Esophagus squamous epithelium (tissue), 5 donors: ENCODE data around the gene PSMC4. TPM values are rescaled to one million over a fixed set of nuclear protein-coding genes. Genes with fewer than 3 reads are reported as not detected.

Experiments used
- DNase-seq: peaks from one replicate; lab custom pipeline; 2025; lab: John Stamatoyannopoulos, UW
- H3K27ac ChIP-seq, 4 donors: fragments of 200-600 bp; sonication (generic); one replicate each; pipeline ENCODE4 v1.5.1; 2016 to 2019; ENCODE audit warnings: mild to moderate bottlenecking in 1 of 4
- H3K27me3 ChIP-seq, 4 donors: fragments of 200-600 bp; sonication (generic); 1 replicate in 3 of 4; 2 replicates in 1 of 4; pipeline versions ENCODE4 v1.5.1 to v1.6.0; 2017 to 2021; ENCODE audit warnings: antibody characterized with exemption in 1 of 4
- H3K36me3 ChIP-seq, 3 donors: fragments of 200-600 bp; sonication (generic); one replicate each; pipeline ENCODE4 v1.5.1; 2016 to 2019
- H3K4me1 ChIP-seq, 3 donors: fragments of 200-600 bp; sonication (generic); one replicate each; pipeline ENCODE4 v1.5.1; 2017 to 2019
- H3K4me3 ChIP-seq, 4 donors: fragments of 200-600 bp; sonication (generic); 1 replicate in 3 of 4; 2 replicates in 1 of 4; pipeline ENCODE4 v1.5.1; 2016 to 2019; ENCODE audit warnings: mild to moderate bottlenecking in 2 of 4, moderate library complexity in 1 of 4
- H3K9me3 ChIP-seq, 3 donors: fragments of 200-600 bp; sonication (generic); one replicate each; pipeline ENCODE4 v1.5.1; 2016 to 2019
- POLR2A ChIP-seq, 4 donors: fragments of 450-650 bp; IDR thresholded peaks; one replicate each; pipeline ENCODE4 v1.6.1; 2017; ENCODE audit warnings: antibody characterized with exemption in 4 of 4, mild to moderate bottlenecking in 4 of 4, moderate library complexity in 3 of 4
- WGBS, 2 donors: methylation state at CpG; one replicate each; pipeline ENCODE4 v1.1.5; 2018; 5-methylcytosine and 5-hydroxymethylcytosine counted together
- intact Hi-C: fragments of 100-400 bp; cut with DNase I; formaldehyde crosslinking; loops from one replicate; pipeline ENCODE4 v1.15.0; 2022
- total RNA-seq, 4 donors: library from RNA; depleted of rRNA; stranded (reverse); fragments of >200 nt; gene quantifications; one replicate each; pipeline ENCODE4 v1.1.0, GENCODE V29; 2016
- TF ChIP-seq, protein P1 (sequence below), 6 experiments: fragments of 450-650 bp in 4 of 6; fragments of 200-600 bp in 2 of 6; sonication (generic) in 2 of 6; IDR thresholded peaks; one replicate each; pipeline ENCODE4 v1.5.1; 2016 to 2019; ENCODE audit warnings: antibody characterized with exemption in 6 of 6, mild to moderate bottlenecking in 4 of 6, moderate library complexity in 4 of 6
- donor health status: DM: yes; HTN: yes; CAD: no.

PSMC4 gene
- total RNA-seq, 4 donors from 2014 or later = 80.1 to 112 (median 94.8) TPM

DNA sequence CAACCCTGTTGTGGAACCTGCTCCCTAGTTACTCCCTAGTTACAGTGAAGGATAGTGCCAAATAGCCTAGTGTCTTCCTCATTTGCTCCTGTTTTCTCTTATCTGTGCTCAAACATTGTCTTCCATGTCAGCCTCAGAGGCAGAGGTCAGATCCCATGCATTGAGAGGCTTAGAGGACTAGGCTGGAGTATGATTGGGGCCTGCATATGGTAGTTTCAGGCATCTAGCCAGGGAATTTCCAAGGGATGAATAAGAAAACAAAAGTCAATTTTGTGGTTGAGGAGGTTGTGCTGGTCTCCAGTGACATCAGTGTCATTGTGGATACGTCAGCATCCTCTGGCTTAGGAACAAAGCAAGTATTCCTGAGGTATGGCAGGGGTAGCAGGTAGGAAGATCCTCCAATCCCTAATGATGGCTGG, 35.3 kb downstream of the PSMC4 start:
- 33 to 35% methylated on average over 1 of the region's 1 CpG for WGBS, 2 donors
- no peak overlapping the region for H3K4me3 ChIP-seq
- no peak for DNase-seq

DNA sequence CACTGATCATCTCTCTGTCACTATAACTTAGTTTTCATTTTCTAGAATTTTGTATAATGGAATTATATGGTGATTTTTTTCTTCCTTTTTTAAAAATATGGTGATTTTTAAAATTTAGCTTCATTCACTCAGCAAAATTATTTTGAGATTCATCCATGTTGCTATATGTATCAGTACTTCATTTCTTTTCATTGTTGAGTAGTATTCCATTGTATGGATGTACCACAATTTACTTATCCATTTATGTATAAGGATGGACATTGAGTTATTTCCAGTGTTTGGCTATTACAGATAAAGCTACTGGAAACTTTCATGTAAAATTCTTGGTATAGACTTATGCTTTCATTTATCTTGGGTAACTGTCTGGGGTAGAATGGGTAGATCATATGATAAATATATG, 38.7 kb downstream of the PSMC4 start:
- Histone ChIP-seq H3K4me1 (no peaks in the 10 kb centered on the region), H3K4me3 (no peak overlapping the region), H3K27me3 (no peaks in the 10 kb centered on the region), H3K9me3 (peaks cover 0 to 45% (median 20%) of the 10 kb centered on the region in 3 donors), H3K36me3 (peaks cover 0 to 86% (median 16%) of the 10 kb centered on the region in 3 donors), H3K27ac (no peak overlapping the region)
- TF ChIP-seq POLR2A (IDR thresholded peaks at IDR 0.05) = no peak
- TF ChIP-seq, protein P1, sequence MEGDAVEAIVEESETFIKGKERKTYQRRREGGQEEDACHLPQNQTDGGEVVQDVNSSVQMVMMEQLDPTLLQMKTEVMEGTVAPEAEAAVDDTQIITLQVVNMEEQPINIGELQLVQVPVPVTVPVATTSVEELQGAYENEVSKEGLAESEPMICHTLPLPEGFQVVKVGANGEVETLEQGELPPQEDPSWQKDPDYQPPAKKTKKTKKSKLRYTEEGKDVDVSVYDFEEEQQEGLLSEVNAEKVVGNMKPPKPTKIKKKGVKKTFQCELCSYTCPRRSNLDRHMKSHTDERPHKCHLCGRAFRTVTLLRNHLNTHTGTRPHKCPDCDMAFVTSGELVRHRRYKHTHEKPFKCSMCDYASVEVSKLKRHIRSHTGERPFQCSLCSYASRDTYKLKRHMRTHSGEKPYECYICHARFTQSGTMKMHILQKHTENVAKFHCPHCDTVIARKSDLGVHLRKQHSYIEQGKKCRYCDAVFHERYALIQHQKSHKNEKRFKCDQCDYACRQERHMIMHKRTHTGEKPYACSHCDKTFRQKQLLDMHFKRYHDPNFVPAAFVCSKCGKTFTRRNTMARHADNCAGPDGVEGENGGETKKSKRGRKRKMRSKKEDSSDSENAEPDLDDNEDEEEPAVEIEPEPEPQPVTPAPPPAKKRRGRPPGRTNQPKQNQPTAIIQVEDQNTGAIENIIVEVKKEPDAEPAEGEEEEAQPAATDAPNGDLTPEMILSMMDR (IDR thresholded peaks at IDR 0.05) = no peak
- DNase-seq = no peak
- intact Hi-C loops = no loop called here

More for the DNA sequence above, 35.3 kb downstream of the PSMC4 start:
- peaks cover 0 to 12% (median 0%) of the 10 kb centered on the region in 3 donors for H3K9me3 ChIP-seq
- no peaks in the 10 kb centered on the region for H3K4me1 ChIP-seq
- H3K36me3 ChIP-seq = peaks cover 0 to 52% (median 16%) of the 10 kb centered on the region in 3 donors
- no peak overlapping the region for H3K27ac ChIP-seq
- intact Hi-C loops = no loop called here
- TF ChIP-seq POLR2A (IDR thresholded peaks at IDR 0.05) = no peak
- TF ChIP-seq, protein P1 (IDR thresholded peaks at IDR 0.05) = no peak
- H3K27me3 ChIP-seq = no peaks in the 10 kb centered on the region

DNA sequence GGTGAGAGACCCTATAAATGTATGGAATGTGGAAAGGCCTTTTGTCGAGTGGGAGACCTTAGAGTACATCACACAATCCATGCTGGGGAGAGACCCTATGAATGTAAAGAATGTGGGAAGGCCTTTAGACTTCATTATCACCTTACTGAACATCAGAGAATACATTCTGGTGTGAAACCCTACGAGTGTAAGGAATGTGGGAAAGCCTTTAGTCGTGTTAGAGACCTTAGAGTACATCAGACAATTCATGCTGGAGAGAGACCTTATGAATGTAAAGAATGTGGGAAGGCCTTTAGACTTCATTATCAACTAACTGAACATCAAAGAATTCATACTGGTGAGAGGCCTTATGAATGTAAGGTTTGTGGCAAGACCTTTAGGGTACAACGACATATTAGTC, 43.0 kb downstream of the PSMC4 start:
- intact Hi-C loops = no loop called here
- Histone ChIP-seq H3K4me1 (no peaks in the 10 kb centered on the region), H3K36me3 (peaks cover 0 to 60% (median 6%) of the 10 kb centered on the region in 3 donors), H3K27me3 (no peaks in the 10 kb centered on the region), H3K27ac (no peak overlapping the region), H3K4me3 (no peak overlapping the region), H3K9me3 (peaks cover 0 to 87% (median 51%) of the 10 kb centered on the region in 3 donors)
- 86% methylated on average over 4 of the region's 4 CpGs for WGBS, 2 donors
- TF ChIP-seq, protein P1 (IDR thresholded peaks at IDR 0.05) = no peak
- no peak for TF ChIP-seq POLR2A (IDR thresholded peaks at IDR 0.05)
- DNase-seq = no peak

DNA sequence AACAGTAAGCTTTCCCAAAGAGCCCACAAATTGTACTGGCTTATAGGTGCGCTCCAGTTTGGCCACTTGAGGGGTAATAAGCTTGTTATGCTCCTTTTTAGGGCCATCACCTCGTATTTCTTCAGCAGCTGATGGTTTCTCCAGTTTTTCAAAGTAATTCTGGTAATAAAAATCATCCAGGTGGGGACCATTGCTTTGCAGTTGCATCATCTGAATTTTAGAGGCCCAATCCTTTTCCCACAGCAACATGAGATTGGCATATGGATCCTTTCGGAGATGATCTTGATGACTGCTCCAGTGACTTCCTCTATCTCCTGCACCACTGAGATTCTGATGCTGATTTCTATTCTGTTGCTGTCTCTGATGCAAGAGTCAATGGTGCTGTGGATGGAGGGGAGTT, 53.0 kb downstream of the PSMC4 start:
- no peaks in the 10 kb centered on the region for H3K36me3 ChIP-seq
- intact Hi-C loops = no loop called here
- peaks cover 11 to 80% (median 63%) of the 10 kb centered on the region in 3 donors for H3K9me3 ChIP-seq
- H3K4me1 ChIP-seq = no peaks in the 10 kb centered on the region
- no peak overlapping the region for H3K27ac ChIP-seq
- TF ChIP-seq, protein P1 (IDR thresholded peaks at IDR 0.05) = no peak
- no peak for TF ChIP-seq POLR2A (IDR thresholded peaks at IDR 0.05)
- H3K27me3 ChIP-seq = no peaks in the 10 kb centered on the region
- 78 to 81% methylated on average over 3 of the region's 3 CpGs for WGBS, 2 donors
- no peak overlapping the region for H3K4me3 ChIP-seq
- no peak for DNase-seq

DNA sequence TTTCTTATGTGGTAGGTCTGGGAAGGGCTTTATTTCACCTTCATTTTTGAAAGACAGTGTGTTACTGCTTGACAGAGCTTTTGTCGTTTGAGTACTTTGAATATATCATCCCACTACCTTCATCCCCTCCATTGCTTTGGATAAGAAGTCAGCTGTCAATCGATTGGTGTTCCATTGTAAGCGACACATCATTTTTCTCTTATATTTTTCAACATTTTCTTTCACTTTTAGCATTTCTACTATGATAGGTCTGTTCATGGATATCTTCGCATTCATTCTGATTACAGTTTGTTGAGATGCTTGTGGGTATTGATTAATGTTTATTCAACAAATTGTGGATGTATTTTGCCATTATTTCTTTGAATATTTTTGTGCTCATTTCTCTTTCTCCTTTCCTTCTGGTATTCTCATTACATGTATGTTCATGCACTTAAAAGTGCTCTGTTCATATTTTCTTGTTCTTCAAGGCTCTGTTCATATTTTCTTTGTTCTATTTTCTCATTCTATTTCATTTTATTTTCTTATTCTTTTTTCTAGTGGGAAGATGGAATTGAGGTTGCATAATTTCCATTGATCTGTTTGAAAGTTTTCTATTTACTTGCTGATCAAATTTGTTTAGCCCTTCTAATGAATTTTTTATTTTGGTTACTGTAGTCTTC, 55.1 kb downstream of the PSMC4 start:
- H3K4me3 ChIP-seq = no peak overlapping the region
- intact Hi-C loops = no loop called here

More for the DNA sequence above, 55.1 kb downstream of the PSMC4 start:
- 95 to 96% methylated on average over 4 of the region's 4 CpGs for WGBS, 2 donors
- Histone ChIP-seq H3K9me3 (peaks cover 11 to 92% (median 82%) of the 10 kb centered on the region in 3 donors), H3K4me1 (no peaks in the 10 kb centered on the region), H3K27ac (no peak overlapping the region), H3K27me3 (no peaks in the 10 kb centered on the region), H3K36me3 (no peaks in the 10 kb centered on the region)
- TF ChIP-seq POLR2A (IDR thresholded peaks at IDR 0.05) = no peak
- TF ChIP-seq, protein P1 (IDR thresholded peaks at IDR 0.05) = no peak
- no peak for DNase-seq
